ENCODE measurements around the gene CAMKMT.

CAMKMT gene

GRCh38 chr2:44652701-44653100, 291.0 kb downstream of the CAMKMT start:
- no peak overlapping the region for H3K4me3 ChIP-seq (ENCODE audit: low read depth, low read length)
- TF ChIP-seq, protein P1, sequence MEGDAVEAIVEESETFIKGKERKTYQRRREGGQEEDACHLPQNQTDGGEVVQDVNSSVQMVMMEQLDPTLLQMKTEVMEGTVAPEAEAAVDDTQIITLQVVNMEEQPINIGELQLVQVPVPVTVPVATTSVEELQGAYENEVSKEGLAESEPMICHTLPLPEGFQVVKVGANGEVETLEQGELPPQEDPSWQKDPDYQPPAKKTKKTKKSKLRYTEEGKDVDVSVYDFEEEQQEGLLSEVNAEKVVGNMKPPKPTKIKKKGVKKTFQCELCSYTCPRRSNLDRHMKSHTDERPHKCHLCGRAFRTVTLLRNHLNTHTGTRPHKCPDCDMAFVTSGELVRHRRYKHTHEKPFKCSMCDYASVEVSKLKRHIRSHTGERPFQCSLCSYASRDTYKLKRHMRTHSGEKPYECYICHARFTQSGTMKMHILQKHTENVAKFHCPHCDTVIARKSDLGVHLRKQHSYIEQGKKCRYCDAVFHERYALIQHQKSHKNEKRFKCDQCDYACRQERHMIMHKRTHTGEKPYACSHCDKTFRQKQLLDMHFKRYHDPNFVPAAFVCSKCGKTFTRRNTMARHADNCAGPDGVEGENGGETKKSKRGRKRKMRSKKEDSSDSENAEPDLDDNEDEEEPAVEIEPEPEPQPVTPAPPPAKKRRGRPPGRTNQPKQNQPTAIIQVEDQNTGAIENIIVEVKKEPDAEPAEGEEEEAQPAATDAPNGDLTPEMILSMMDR (IDR thresholded peaks at IDR 0.05; ENCODE audit: control insufficient read depth, extremely low read depth, insufficient read depth): no peak
- DNase-seq (ENCODE audit: low read depth): no peak

DNA sequence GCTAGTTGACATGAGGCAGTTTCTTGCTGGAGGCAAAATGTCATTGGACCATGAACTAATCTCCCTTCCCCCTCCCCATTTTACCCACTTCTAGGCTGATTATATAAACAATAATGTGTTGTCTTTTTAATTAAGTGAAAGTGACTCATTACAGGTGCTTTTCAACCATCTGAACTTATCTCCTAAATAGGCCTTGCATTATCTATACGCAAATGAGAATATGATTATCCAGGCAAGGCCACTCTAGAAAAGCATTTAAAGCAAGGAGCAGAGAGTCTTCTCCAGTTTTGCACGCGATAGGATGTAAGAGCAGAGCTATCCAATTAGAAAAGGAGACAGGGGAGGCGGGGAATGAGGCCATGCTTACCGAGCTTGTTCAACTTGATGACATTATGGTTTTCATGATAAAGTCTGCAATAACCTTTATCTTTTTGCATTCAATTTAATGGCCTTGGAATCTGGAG, 293.7 kb downstream of the CAMKMT start:
- DNase-seq (ENCODE audit: low read depth): no peak
- H3K4me3 ChIP-seq (ENCODE audit: low read depth, low read length): no peak overlapping the region

DNA sequence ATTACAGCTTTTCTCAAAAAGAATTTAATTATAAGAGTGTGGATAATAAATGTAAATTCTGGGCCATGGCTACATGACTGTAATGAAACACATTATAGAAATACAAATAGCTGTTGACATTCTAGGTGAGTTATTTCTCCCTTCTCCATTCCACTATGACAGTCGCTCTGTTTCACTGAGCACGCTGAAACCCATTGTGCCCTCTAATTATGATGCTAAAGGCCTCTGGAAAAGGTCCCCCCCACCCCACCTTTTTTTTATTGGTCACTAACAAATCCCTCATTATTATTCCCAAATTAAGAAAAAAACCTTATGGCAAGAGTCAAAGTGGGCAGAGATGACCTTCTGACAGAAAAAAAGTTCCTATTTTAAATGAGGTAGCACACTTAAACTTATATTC, 294.7 kb downstream of the CAMKMT start:
- TF ChIP-seq, protein P1 (IDR thresholded peaks at IDR 0.05; ENCODE audit: control insufficient read depth, extremely low read depth, insufficient read depth): no peak
- no peak overlapping the region for H3K4me3 ChIP-seq (ENCODE audit: low read depth, low read length)
- no peak for DNase-seq (ENCODE audit: low read depth)

More for the DNA sequence above, 293.7 kb downstream of the CAMKMT start:
- TF ChIP-seq, protein P1 (IDR thresholded peaks at IDR 0.05; ENCODE audit: control insufficient read depth, extremely low read depth, insufficient read depth): no peak

- no peak overlapping the region for H3K4me3 ChIP-seq (ENCODE audit: low read depth, low read length)
- TF ChIP-seq, protein P1 (IDR thresholded peaks at IDR 0.05; ENCODE audit: control insufficient read depth, extremely low read depth, insufficient read depth): no peak
- DNase-seq (ENCODE audit: low read depth): no peak
These were observed 301.8 kb downstream of the CAMKMT start for GRCh38 chr2:44663471-44664073.

DNA sequence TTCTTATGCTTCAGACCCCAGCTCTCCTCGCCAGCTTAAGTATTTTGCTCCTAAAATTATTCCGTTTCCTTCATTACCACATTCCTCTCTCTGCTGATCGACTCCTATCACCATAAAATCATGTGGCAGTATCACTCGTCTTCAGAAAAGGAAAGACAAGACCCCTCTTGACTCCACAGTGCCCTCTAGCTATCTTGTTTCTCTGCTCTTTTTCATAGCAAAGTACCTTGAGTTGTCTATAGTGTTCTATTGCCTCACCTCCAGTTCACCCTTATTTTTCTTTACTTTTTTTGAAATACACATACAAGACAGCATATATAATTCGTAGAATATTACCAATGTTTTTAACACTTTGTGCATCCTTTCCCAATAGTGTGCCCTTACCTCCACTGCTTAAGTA, 306.6 kb downstream of the CAMKMT start:
- H3K4me3 ChIP-seq (ENCODE audit: low read depth, low read length): no peak overlapping the region
- TF ChIP-seq, protein P1 (IDR thresholded peaks at IDR 0.05; ENCODE audit: control insufficient read depth, extremely low read depth, insufficient read depth): peak; percentile 7; the same call in 1 of the 2 replicates
- no peak for DNase-seq (ENCODE audit: low read depth)

- TF ChIP-seq, protein P1 (IDR thresholded peaks at IDR 0.05; ENCODE audit: control insufficient read depth, extremely low read depth, insufficient read depth): no peak
- no peak for DNase-seq (ENCODE audit: low read depth)
- H3K4me3 ChIP-seq (ENCODE audit: low read depth, low read length): no peak overlapping the region
These were observed 309.5 kb downstream of the CAMKMT start for GRCh38 chr2:44671276-44671675.

GRCh38 chr2:44671916-44672315, 310.2 kb downstream of the CAMKMT start:
- no peak overlapping the region for H3K4me3 ChIP-seq (ENCODE audit: low read depth, low read length)
- TF ChIP-seq, protein P1 (IDR thresholded peaks at IDR 0.05; ENCODE audit: control insufficient read depth, extremely low read depth, insufficient read depth): no peak
- DNase-seq (ENCODE audit: low read depth): no peak

Measured in LNCaP clone FGC (cell line).